ENCODE data around the gene EFCC1. TPM values are rescaled to one million over a fixed set of nuclear protein-coding genes. Genes with fewer than 3 reads are reported as not detected.

The EFCC1 gene
- total RNA-seq, 1 experiment from 2014 or later = 0.39 TPM

DNA sequence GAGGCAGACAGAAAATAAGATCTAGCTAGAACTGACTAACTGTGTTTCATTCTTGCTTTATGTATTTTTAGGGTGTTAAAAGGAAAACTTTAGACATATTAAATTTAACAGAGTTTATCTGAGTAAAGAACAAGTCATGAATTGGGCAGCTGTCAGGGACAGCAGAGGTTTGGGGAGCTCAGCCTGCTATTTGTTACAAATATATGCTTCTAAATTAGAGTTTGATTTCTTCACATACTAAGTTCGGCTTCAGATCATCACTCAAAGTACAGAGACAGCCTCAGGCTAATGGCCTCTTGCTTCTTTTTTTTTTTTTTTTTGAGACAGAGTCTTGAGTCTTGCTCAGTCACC is 21.9 kb downstream of the EFCC1 start:
- peaks cover 7% of the 10 kb centered on the region for H3K4me1 Mint-ChIP-seq (ENCODE audit: low read depth, unreplicated experiment)
- ChIA-PET POLR2A (no interaction called here), CTCF (no interaction called here)
- H3K4me3 ChIP-seq (ENCODE audit: low read depth, low read length) = no peak overlapping the region
- peaks cover 3% of the 10 kb centered on the region for H3K27me3 Mint-ChIP-seq (ENCODE audit: insufficient read depth, unreplicated experiment)
- no peak overlapping the region for H3K4me3 Mint-ChIP-seq (ENCODE audit: unreplicated experiment)
- no peaks in the 10 kb centered on the region for H3K36me3 ChIP-seq (ENCODE audit: control insufficient read depth, insufficient read depth, low read length)
- no peaks in the 10 kb centered on the region for H3K36me3 Mint-ChIP-seq (ENCODE audit: insufficient read depth, unreplicated experiment)
- H3K27me3 ChIP-seq (replicated peaks; ENCODE audit: control insufficient read depth, insufficient read depth, low read length) = no peaks in the 10 kb centered on the region
- intact Hi-C loops (cut with micrococcal nuclease; ENCODE audit: unreplicated experiment) = no loop called here
- no peaks in the 10 kb centered on the region for H3K9me3 Mint-ChIP-seq (ENCODE audit: unreplicated experiment)
- no peaks in the 10 kb centered on the region for H3K9me3 ChIP-seq
- no peak for DNase-seq
- TF ChIP-seq CTCF (IDR thresholded peaks at IDR 0.05; ENCODE audit: insufficient read depth in 1 of 2, low read depth in 1 of 2, low read length in 1 of 2, severe bottlenecking in 1 of 2, unreplicated experiment in 1 of 2) = no peak
- peaks cover 6% of the 10 kb centered on the region; the same call in 1 of the 2 replicates for H3K4me1 ChIP-seq
- no TSS peak for BruUV-seq (replicated peaks)
- no peak overlapping the region for H3K27ac Mint-ChIP-seq (ENCODE audit: unreplicated experiment)

GRCh38 chr3:129023909-129024308 is 22.8 kb downstream of the EFCC1 start:
- Mint-ChIP-seq H3K27ac (ENCODE audit: unreplicated experiment) (no peak overlapping the region), H3K4me3 (ENCODE audit: unreplicated experiment) (no peak overlapping the region), H3K4me1 (ENCODE audit: low read depth, unreplicated experiment) (peaks cover 7% of the 10 kb centered on the region), H3K36me3 (ENCODE audit: insufficient read depth, unreplicated experiment) (no peaks in the 10 kb centered on the region), H3K27me3 (ENCODE audit: insufficient read depth, unreplicated experiment) (peaks cover 3% of the 10 kb centered on the region), H3K9me3 (ENCODE audit: unreplicated experiment) (no peaks in the 10 kb centered on the region)
- Histone ChIP-seq H3K4me1 (peaks cover 6% of the 10 kb centered on the region; the same call in 1 of the 2 replicates), H3K36me3 (ENCODE audit: control insufficient read depth, insufficient read depth, low read length) (no peaks in the 10 kb centered on the region), H3K4me3 (ENCODE audit: low read depth, low read length) (no peak overlapping the region), H3K9me3 (no peaks in the 10 kb centered on the region), H3K27me3 (replicated peaks; ENCODE audit: control insufficient read depth, insufficient read depth, low read length) (no peaks in the 10 kb centered on the region)
- no peak for DNase-seq
- POLR2A ChIA-PET = no interaction called here
- TF ChIP-seq CTCF (IDR thresholded peaks at IDR 0.05; ENCODE audit: insufficient read depth in 1 of 2, low read depth in 1 of 2, low read length in 1 of 2, severe bottlenecking in 1 of 2, unreplicated experiment in 1 of 2) = peak; percentile 25 to 43
- intact Hi-C loops (cut with micrococcal nuclease; ENCODE audit: unreplicated experiment) = no loop called here
- CTCF ChIA-PET = no interaction called here
- BruUV-seq (replicated peaks) = no TSS peak

GRCh38 chr3:129025108-129025507 is 24.0 kb downstream of the EFCC1 start:
- Histone ChIP-seq H3K27me3 (replicated peaks; ENCODE audit: control insufficient read depth, insufficient read depth, low read length) (no peaks in the 10 kb centered on the region), H3K36me3 (ENCODE audit: control insufficient read depth, insufficient read depth, low read length) (no peaks in the 10 kb centered on the region), H3K4me3 (ENCODE audit: low read depth, low read length) (no peak overlapping the region), H3K9me3 (no peaks in the 10 kb centered on the region), H3K4me1 (peaks cover 6% of the 10 kb centered on the region; the same call in 1 of the 2 replicates)
- H3K27ac Mint-ChIP-seq (ENCODE audit: unreplicated experiment) = no peak overlapping the region
- no peak for TF ChIP-seq CTCF (IDR thresholded peaks at IDR 0.05; ENCODE audit: insufficient read depth in 1 of 2, low read depth in 1 of 2, low read length in 1 of 2, severe bottlenecking in 1 of 2, unreplicated experiment in 1 of 2)
- POLR2A ChIA-PET = no interaction called here
- H3K36me3 Mint-ChIP-seq (ENCODE audit: insufficient read depth, unreplicated experiment) = no peaks in the 10 kb centered on the region
- DNase-seq = no peak
- no peaks in the 10 kb centered on the region for H3K9me3 Mint-ChIP-seq (ENCODE audit: unreplicated experiment)
- intact Hi-C loops (cut with micrococcal nuclease; ENCODE audit: unreplicated experiment) = no loop called here
- BruUV-seq (replicated peaks) = no TSS peak
- H3K27me3 Mint-ChIP-seq (ENCODE audit: insufficient read depth, unreplicated experiment) = peaks cover 3% of the 10 kb centered on the region
- CTCF ChIA-PET = interaction anchor here (0.5 to 3.1 kb wide), 3 partner anchors 55 to 220 kb away, joined by 3 to 17 read pairs (median 6); no protein-coding TSS in a partner anchor
- H3K4me1 Mint-ChIP-seq (ENCODE audit: low read depth, unreplicated experiment) = peaks cover 7% of the 10 kb centered on the region
- no peak overlapping the region for H3K4me3 Mint-ChIP-seq (ENCODE audit: unreplicated experiment)
